HG02885 (cell line): ENCODE results near the gene HADH.
"Not testable (repeated sequence)": the region's sequence is repeated elsewhere in the genome, so short reads cannot be mapped to it uniquely, and the experiment has no call there.

Source experiments
- ATAC-seq: cut with Tn5 transposase; IDR thresholded peaks from one replicate; pipeline ENCODE4 v1.9.1; 2021; ENCODE audit warnings: mild to moderate bottlenecking; ENCODE audit not compliant: unreplicated experiment, poor library complexity

Gene HADH

DNA sequence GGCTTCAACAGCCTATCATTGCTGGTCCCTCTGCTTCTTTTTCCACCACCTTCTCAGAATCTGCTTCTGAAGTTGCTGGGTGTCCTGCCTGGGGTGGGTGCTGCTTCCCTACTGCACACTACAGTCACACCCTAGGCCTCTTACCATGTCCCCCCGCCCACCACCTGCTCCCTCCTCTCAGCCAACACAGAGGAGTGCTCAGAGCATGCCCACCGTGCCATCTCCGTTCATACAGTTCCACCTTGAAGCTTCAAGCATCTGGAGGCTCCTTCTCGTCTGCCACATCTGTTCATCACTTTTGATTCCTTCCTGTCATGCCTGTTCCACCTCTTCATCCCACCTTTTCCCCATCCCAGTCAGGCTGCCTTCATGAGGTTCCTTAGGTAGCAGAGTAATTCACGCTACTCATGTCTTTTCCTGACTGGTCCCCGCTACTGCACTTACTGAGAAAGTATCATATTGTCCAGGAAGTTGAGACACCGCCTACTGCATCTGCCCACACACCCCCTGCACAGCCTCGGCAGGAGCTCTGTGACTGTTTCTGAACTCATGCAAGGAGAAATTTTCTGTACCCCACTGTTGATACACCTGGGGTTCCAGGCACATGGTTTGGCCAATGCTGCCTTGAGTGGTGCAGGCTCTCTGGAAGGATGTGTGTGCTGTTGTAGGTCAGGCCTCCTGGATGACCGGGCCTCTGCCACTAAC is 39.5 kb downstream of the HADH start:
- ATAC-seq, result peak; percentile 62

DNA sequence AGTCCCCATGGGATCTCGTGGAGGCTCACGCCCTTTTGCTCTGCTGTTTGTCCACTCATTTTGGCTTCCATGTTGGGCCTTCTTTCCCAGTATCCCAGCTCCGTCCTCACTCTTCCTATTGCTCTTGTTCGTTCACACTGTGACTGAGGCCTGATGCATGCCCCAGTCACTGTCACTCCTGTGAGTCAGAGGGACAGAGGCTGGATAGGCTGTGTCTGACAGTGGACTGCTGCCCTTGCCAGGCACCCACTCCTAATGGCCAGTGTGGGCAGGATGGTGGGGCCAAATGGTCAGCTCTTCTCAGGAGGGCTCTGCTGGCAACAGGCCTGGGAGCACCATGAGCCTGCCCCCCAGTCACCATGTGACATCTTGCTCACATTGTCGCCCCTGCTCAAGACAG is 40.0 kb downstream of the HADH start:
- ATAC-seq, result no peak

DNA sequence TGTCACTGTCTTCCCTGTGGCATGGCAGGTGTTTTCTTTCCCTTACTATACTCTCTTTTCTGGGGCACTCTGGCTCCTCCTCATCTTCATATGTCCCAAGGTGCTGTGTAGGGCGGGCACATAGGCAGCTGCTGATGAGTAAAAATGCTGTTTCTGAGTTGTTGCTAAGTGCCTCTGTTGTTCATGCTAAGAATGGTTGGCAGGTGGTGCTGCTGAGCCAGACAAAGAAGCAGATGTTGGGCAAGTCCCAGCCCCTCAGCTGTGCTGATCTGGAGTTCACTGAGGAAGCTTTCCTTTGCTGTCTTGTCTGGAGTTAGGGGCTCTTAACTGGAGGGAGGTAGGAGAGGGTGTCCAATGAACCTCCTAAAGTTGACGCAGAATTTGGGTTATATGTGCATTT is 40.6 kb downstream of the HADH start:
- peak; percentile 95 for ATAC-seq

DNA sequence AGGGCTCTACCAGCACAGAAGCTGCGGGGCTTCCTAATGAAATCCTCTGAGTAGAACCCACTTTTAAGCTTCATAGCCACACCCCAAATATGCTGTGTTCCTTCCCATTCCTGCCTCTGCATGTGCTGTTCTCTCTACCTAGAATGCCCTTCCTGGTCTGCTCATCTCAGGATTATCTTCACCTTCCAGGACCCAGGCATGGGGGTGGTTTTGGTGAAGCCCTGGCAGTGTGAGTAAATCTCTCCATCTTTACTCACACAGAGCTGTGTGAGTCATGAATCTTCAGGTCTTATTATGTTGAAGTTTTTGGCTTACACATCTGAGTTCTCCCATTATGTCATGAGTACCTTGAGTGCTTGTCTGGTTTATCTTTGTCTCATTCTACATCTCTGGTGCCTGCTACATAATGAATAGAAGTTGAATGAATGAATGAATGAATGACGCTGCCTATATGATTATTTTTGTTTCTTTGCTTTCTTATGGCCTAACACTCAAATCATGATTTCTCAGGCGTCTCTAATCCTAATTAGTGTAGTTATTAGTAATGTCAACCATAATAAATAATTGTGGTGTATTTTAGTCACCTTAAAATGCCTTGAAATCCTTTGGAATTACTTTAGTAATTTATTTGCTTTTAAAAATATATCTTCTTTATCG is 41.9 kb downstream of the HADH start:
- ATAC-seq, result no peak

DNA sequence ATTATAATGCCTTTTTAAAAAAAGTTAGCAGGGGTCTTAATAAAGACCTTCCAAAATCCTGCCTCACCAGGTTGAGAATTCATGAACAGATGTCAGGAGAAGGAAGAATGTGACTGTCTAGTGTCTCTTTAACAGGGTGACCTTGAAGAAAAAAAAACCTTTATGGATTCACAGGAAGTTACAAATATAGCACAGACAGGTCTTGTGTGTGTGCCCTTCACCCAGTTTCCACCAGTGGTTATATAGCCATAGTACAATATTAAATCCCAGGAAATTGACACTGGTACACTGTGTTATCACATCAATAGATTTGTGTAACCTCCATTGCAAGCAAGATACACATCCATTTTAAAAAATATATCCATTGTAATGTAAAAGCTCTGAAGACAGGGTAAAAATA is 43.7 kb downstream of the HADH start:
- ATAC-seq, result no peak

DNA sequence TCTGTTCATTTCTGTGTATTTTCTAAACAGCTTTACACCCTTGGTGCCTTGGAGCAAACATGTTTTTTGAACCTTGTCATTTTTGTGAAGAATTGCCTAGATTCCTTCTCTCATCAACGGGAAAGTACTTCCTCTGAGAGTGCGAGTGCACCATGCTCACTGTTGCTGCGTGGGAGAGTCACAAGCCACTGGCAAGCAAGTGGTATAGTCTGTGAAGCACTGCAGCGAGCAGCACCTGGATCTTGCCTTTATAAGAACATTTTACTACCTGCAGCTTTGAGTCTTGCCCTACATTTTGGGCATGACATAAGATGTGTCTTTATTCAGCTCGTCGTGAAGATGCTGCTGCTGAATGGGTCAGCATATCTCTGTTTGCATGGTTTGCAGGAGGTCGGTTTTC is 44.9 kb downstream of the HADH start:
- ATAC-seq, result no peak

DNA sequence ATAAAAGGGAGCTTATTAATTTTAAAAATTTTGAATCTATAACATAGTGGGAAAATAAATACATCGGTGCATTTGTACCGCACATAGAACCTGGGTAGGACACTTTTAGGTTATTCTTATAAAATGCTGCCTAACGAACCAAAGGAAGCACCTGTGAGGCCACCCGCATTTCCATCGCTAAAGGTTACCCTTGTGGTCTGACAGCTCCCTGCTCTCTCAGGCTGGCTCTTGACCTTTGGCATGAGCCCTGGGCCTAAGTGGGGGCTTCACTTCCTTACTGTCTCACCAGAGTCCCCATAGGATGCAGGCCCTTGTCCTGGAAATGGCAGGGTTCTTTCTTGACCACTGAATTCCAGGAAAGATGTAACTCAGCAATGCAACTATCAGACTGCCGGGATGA is 46.0 kb downstream of the HADH start:
- ATAC-seq, result no peak

DNA sequence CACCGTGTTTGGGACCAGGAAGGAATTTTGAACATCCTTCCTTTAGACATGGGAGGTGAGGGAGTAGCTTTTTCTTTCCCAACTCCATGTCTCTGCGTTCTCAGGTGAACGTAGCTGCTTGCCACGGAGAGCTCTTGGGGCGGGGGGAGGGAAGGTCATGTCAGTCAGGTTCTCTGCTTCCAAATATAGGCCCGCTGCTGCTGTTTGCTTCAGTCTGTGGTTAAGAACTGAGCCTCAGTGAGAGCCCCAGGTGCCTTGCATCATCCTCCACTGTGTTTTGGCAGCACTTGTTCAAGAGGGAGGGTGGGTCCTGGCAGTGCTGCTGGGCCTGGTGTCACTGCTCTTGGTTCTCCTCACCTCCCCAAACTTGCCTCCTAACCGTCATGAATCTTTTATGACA is 46.5 kb downstream of the HADH start:
- peak; percentile 88 for ATAC-seq

DNA sequence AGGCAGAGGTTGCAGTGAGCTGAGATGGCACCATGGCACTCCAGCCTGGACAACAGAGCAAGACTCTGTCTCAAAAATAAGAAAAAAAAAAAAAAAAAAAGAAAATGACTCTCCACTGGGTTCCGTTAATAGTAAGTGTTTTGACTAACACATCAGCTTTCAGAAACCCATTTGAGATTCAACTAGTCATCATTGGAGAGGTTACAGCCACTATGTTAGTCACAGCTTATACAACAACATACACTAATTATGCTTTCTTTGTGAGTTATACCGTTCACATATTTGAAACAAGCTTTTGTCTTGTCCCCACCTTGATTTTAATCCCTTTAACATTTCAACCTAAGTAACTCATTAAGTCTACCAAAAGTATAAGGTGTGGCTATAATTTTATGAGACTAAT is 48.2 kb downstream of the HADH start:
- no peak for ATAC-seq

DNA sequence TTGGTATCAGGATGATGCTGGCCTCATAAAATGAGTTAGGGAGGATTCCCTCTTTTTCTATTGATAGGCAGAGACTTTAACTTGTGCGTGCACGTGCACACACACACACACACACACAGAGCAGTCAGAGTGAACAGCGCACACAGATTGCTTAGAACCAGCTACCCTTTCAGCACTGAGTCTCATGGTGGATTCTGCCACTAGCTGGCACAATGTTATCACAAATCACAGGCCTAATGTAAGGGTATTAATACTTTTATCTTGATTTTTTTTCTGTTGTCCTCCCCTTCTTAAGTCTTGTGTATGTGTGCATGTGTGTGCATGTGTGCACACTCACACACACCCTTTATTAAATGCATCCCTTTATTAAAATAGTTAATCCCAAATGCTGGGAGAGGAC is 53.2 kb downstream of the HADH start:
- ATAC-seq, result no peak

DNA sequence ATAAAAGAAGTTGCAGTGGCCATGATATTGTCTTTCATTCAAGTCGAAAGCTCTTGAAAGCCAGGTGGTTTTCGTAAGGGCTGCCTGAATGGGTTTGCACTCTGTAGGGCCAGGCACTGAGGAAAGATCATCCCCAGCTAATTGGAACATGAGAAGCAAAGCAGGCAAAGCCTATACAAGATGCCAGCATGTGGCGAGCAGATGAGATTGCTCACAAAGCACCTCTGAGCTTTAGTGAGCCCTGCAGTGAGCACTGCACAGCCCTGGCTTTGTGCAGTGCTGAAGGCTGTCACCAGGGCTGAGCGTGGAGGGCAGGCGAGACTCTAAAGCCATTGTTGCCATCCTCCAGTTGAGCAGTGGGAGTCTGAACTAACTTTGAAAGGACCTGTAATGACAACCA is 53.8 kb downstream of the HADH start:
- no peak for ATAC-seq

DNA sequence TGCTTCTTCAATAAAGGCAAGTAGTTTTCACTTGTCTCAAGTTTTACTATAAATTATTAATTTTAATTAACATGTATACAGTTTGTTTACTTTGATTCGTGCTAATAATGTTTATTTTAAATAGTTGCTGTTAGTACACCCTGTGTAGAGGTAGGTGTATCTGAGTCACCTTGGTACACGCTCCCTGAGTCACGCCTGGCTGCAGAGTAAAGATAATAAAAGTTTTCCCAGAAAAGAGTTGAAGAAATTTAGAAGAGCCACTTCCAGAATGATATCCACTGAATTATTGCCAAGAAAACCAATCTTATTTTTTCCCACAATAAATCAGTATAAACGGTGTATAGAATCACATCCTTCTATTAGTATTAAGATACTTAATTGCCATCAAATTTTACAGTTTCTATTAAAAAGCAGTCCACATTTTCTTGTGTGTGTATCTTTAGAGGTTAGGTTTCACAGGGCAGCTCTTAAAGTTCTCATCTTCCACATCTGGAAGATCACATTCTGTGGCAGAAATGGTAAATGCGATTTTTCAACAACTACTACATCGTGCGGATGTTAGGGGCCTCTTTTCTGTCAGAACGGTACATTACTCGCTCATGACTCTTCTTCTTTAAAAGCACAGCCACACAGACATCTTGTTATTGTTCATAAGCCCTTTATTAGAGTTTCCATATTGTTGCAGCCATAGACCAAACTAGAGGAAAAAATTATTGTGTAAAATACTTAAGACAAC is 55.4 kb downstream of the HADH start:
- ATAC-seq, result no peak

DNA sequence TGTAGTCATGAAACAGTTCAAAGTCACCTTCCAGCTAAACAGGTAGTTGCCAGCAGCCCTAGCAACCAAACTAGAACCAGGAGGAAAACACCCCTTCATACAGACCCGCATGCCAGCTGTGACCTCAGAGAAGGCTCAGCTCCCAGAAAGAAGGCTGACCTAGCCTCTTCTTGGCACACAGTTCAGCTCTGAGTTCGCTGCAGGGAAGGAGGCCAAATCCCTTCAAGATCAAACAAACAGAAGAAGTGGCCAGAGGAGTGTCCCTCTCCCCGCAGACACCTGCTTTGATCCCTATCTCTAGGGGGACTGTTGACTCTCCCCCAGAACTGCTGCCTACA is 56.0 kb downstream of the HADH start:
- no peak for ATAC-seq

DNA sequence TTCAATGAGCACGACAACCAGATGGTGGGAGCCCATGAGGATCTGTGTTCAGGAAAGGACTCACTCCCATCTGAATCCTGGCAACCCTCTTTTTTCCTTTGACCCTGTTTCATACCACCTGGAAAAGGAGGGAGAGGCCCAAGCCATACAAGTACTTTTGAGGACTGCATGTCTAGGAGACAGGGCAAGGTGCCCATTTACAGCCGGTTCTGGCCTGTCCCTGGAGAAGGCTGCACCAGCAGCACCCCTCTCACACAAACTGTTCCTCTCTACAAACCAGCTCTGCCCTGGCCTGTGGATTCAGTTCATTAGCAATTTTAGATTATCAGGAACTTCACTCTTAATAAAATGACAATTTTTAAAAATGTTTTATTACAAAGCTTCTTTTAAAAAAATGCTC is 57.5 kb downstream of the HADH start:
- no peak for ATAC-seq

DNA sequence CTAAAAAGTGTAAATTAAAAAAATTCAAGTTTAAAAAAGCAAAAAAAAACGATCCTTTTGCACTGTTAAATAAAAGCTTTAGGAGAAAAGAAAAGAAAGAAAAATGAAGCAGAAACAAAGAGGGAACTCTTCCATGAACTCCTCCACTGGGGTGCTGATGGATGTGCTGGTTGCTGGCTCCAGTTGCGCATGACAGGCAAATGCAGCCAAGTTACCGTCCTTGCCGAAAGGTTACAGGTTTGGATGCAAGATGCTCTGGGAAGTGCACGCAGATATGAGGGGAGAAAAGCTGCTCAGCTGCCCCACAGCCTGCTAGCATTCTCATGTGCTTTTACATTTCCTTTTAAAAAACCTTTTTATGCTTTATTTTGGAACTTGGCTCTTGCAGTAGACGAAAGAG is 58.5 kb downstream of the HADH start:
- ATAC-seq, result no peak

DNA sequence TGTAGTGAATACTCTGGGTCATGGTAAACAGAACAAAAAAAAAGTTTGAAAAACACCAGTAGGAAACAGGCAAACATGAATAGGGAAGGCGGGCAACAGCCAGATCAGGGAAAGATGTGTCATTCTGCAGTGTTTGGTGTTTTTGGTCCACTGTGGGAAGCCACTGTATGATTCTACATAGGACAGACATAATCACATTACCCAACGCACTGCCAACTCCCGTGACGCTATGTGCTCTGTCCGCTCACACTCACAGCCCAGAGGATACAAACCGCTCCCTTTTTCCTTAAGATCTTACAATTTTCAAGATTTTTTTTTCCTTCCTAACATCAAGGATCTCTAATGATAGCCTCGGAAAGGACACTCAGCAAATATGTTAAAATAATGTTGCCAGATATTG is 59.3 kb downstream of the HADH start:
- no peak for ATAC-seq

DNA sequence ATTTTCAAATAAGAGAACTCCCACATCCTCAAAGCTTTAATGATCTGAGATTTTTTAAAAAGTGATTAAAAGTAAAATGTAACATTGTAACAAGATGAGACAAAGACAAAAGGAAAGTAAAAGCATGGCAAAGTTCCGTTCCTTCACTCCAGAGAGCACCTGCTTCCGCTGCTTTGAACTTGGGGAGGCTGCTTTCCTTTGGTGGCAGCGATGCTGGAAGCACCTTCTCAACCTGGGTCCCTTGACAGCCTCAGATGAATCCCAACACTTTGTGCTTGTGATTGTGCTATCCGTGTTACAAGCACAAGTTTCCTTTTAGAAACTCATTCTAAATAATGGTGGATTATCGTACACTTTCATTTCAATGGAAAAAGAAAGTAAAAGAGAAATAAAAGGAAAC is 59.7 kb downstream of the HADH start:
- ATAC-seq, result peak; percentile 42

DNA sequence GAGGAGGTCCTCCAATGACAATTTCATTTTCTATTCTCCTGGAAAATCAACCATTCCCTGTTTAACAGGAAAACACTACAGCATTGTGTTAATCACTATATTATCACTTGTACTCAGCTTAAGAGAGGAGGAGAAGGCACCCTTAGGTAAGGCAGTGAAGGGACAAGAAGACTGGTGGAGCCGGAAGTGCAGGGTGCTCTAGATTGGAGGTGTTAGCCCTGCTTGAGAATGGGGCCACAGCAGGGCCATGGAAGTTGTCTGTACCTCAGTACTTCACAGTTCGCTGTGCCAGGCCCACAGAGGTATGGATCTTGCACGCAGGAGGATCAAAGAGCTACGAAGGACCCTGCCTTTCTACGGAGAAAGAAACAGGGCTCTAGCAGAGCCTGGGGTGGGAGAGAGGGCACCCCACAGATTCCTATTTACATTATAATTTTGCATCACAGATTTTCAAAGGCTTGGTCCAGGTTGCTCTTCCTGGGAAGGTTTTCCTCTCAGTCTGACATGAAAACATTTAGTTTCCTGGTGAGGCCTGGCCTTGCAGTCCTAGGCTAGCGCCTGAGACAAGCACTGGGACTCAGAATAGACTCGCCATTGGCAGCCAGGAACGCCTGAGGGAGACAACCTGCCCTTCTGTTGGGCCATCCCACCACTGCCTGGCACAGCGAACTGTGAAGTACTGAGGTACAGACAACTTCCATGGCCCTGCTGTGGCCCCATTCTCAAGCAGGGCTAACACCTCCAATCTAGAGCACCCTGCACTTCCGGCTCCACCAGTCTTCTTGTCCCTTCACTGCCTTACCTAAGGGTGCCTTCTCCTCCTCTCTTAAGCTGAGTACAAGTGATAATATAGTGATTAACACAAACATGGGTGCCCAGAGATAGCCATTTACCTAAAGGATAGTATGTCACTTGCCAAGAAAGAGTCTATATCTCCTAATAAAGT is 60.8 kb downstream of the HADH start:
- ATAC-seq, result not testable (repeated sequence)

DNA sequence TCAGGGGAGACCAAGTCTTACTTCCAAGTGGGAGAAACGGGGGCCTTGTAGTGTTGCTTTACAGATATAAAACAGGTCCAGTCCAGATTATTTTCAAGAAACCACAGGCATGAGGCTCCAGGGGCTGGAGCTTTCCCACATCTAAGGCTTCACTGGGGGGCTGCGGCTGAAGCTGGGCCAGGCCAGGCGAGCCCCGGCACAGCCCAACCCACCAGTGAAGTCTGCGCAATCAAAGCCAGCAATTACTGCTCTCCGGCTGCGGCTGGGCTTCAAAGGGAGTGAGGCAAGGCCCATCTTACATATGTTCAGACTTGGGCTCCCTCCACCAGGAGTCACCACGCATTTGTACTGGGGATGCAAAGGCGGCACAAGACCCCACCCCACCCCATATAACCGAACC is 61.7 kb downstream of the HADH start:
- no peak for ATAC-seq

DNA sequence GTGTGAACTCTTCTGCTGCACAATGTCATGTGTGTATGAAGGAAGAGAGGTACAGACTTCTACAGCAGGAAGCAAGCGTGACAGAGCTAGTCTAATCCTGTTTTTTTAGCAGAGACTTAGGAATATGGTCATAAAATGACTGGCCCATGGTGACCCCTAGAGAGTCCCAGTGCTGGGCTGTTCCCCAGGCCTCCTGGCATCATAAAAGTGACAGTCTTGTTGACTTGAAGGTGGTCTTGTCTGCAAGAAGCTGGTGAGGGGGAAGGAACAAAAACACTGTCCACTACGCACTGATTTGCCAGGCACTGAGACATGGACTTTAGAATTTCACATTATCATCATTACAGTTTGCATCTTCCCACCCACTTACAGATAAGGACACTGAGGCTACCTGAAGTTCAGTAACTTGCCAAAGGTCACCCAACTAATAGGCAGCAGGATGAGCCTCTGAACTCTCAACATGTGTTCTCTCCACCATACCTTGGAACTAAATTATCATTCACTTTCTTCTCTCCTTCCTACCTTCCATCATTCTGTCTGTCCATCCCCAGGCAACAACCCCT is 63.0 kb downstream of the HADH start:
- no peak for ATAC-seq
